IMR-90 (cell line): Measurements from ENCODE around the gene CCDC74B. TPM values are rescaled to one million over a fixed set of nuclear protein-coding genes. Genes with fewer than 3 reads are reported as not detected.
"Not testable (repeated sequence)": the region's sequence is repeated elsewhere in the genome, so short reads cannot be mapped to it uniquely, and the experiment has no call there.

Experiments used
- ATAC-seq: fragments of 200-7000 bp; cut with Tn5 transposase; 2 replicates; pipeline ENCODE4 v1.9.1; 2020; ENCODE audit warnings: low read depth, mild to moderate bottlenecking, moderate library complexity
- BruUV-seq: library from RNA; stranded (reverse); fragments of 400-500 nt; replicated peaks from 2 replicates; lab custom pipeline; 2021; lab: Mats Ljungman, UMichigan
- CTCF ChIA-PET: fragments of 300-600 bp; formaldehyde crosslinking; extraction: SDS; loops from one replicate; lab custom pipeline; 2021; ENCODE audit warnings: antibody characterized with exemption; lab: Yijun Ruan, JAX
- POLR2A ChIA-PET: fragments of 300-600 bp; sonication (Branson Sonifier 250); formaldehyde crosslinking; loops from one replicate; lab custom pipeline; 2022; ENCODE audit warnings: antibody characterized with exemption; ENCODE audit not compliant: unreplicated experiment; lab: Charles Lee
- DNase-seq: peaks from one replicate; pipeline ENCODE4 v3.0.0; 2013
- H2AFZ ChIP-seq: replicated peaks from 2 replicates; pipeline ENCODE3; 2013; ENCODE audit warnings: low read length, mild to moderate bottlenecking; ENCODE audit not compliant: poor library complexity
- H2AK5ac ChIP-seq: 2 replicates; pipeline ENCODE4 v1.6.1; 2013; ENCODE audit warnings: low read depth, low read length, inconsistent platforms
- H2AK9ac ChIP-seq: replicated peaks from 2 replicates; pipeline ENCODE3; 2013; ENCODE audit warnings: mild to moderate bottlenecking, low read depth, low read length, moderate library complexity; ENCODE audit not compliant: poor library complexity
- H2BK120ac ChIP-seq: 2 replicates; pipeline ENCODE4 v1.6.1; 2013; ENCODE audit warnings: low read depth, low read length, inconsistent platforms
- H2BK15ac ChIP-seq: 3 replicates; pipeline ENCODE4 v1.6.1; 2013; ENCODE audit warnings: low read depth, low read length, inconsistent platforms
- H2BK20ac ChIP-seq: 2 replicates; pipeline ENCODE4 v1.6.1; 2013; ENCODE audit warnings: low read depth, mild to moderate bottlenecking, inconsistent platforms, low read length, moderate library complexity
- H2BK5ac ChIP-seq: 2 replicates; pipeline ENCODE4 v1.6.1; 2013; ENCODE audit warnings: mild to moderate bottlenecking, low read depth, low read length, inconsistent platforms; ENCODE audit not compliant: poor library complexity, severe bottlenecking
- H3K14ac ChIP-seq: replicated peaks from 2 replicates; pipeline ENCODE4 v1.6.1; 2013; ENCODE audit warnings: low read depth, low read length, inconsistent platforms
- H3K18ac ChIP-seq: 2 replicates; pipeline ENCODE4 v1.6.1; 2013; ENCODE audit warnings: low read depth, low read length, control low read depth
- H3K23ac ChIP-seq: 2 replicates; pipeline ENCODE4 v1.6.1; 2013; ENCODE audit warnings: low read depth, low read length, inconsistent platforms
- H3K27ac ChIP-seq: 2 replicates; pipeline ENCODE4 v1.5.1; 2013; ENCODE audit warnings: mild to moderate bottlenecking, control low read depth, low read length; ENCODE audit not compliant: insufficient read depth
- H3K27me3 ChIP-seq: 2 replicates; pipeline ENCODE4 v1.6.1; 2013; ENCODE audit warnings: low read length; ENCODE audit not compliant: control insufficient read depth, insufficient read depth
- H3K36me3 ChIP-seq: 2 replicates; pipeline ENCODE4 v1.6.1; 2013; ENCODE audit warnings: low read length, mixed read lengths; ENCODE audit not compliant: control insufficient read depth, insufficient read depth
- H3K4ac ChIP-seq: 2 replicates; pipeline ENCODE4 v1.6.1; 2013; ENCODE audit warnings: low read depth, low read length, inconsistent platforms
- H3K4me1 ChIP-seq: 2 replicates; pipeline ENCODE4 v1.6.1; 2013; ENCODE audit warnings: low read length, mixed read lengths; ENCODE audit not compliant: control insufficient read depth, insufficient read depth
- H3K4me2 ChIP-seq: 2 replicates; pipeline ENCODE4 v1.6.1; 2013; ENCODE audit warnings: low read depth, mild to moderate bottlenecking, control low read depth, low read length, moderate library complexity
- H3K4me3 ChIP-seq: 2 replicates; pipeline ENCODE4 v1.5.1; 2013; ENCODE audit warnings: low read depth, mild to moderate bottlenecking, control low read depth, low read length, moderate library complexity; ENCODE audit not compliant: insufficient read depth
- H3K56ac ChIP-seq: 2 replicates; pipeline ENCODE4 v1.6.1; 2013; ENCODE audit warnings: low read length, inconsistent platforms; ENCODE audit not compliant: insufficient read depth; ENCODE audit errors: extremely low read depth
- H3K79me1 ChIP-seq, 2 experiments: 2 replicates each; pipeline ENCODE4 v1.6.1; 2013; ENCODE audit warnings: low read length in 2 of 2, inconsistent platforms in 1 of 2, low read depth in 1 of 2
- H3K9ac ChIP-seq: 2 replicates; pipeline ENCODE4 v1.6.1; 2013; ENCODE audit warnings: low read depth, low read length, control low read depth
- H3K9me1 ChIP-seq: 2 replicates; pipeline ENCODE4 v1.6.1; 2013; ENCODE audit warnings: low read length, inconsistent platforms; ENCODE audit not compliant: insufficient read depth
- H3K9me3 ChIP-seq: 2 replicates; pipeline ENCODE4 v1.6.1; 2013; ENCODE audit warnings: low read length; ENCODE audit not compliant: control insufficient read depth, insufficient read depth
- H4K20me1 ChIP-seq: 2 replicates; pipeline ENCODE4 v1.6.1; 2013; ENCODE audit warnings: low read length, inconsistent platforms; ENCODE audit not compliant: insufficient read depth
- H4K5ac ChIP-seq: 2 replicates; pipeline ENCODE4 v1.6.1; 2013; ENCODE audit warnings: mild to moderate bottlenecking, low read depth, low read length, control low read depth
- H4K8ac ChIP-seq, 2 experiments: 2 replicates each; pipeline ENCODE4 v1.6.1; 2013; ENCODE audit warnings: low read depth in 2 of 2, low read length in 2 of 2, control low read depth in 1 of 2, inconsistent platforms in 1 of 2
- H4K91ac ChIP-seq: 2 replicates; pipeline ENCODE4 v1.6.1; 2013; ENCODE audit warnings: low read depth, low read length, inconsistent platforms; ENCODE audit not compliant: insufficient read depth
- NFE2L2 ChIP-seq: fragments of 150-350 bp; IDR thresholded peaks from 2 replicates; pipeline ENCODE4 v1.6.1; 2016; ENCODE audit warnings: low read depth, mild to moderate bottlenecking, low read length
- WGBS, 2 experiments: methylation state at CpG; one replicate each; pipeline versions ENCODE4 v1.1.5 to v1.1.7; 2013; ENCODE audit warnings: missing lambda C conversion rate in 2 of 2; ENCODE audit not compliant: insufficient read length in 1 of 2; ENCODE audit errors: extremely low coverage in 2 of 2; 5-methylcytosine and 5-hydroxymethylcytosine counted together
- dilution Hi-C: fragments of 300-500 bp; cut with HindIII; formaldehyde crosslinking; loops from one replicate; pipeline ENCODE4 v1.14.3; 2018; ENCODE audit warnings: low sequenced_read_pairs; ENCODE audit not compliant: unreplicated experiment
- in situ Hi-C: fragments of 300-500 bp; cut with MboI; formaldehyde crosslinking; loops from 3 replicates; pipeline ENCODE4 v1.14.3; 2019; ENCODE audit warnings: low sequenced_read_pairs, inconsistent platforms, mixed read lengths
- intact Hi-C: fragments of 100-400 bp; cut with micrococcal nuclease; formaldehyde crosslinking; loops from 2 replicates; pipeline ENCODE4 v1.10.0; 2022
- polyA plus RNA-seq, 3 experiments: library from polyadenylated mRNA; depleted of rRNA; stranded (reverse); fragments of >200 nt; gene quantifications; 2 replicates each; pipeline ENCODE4 v1.2.3, GENCODE V29; 2012; ENCODE audit warnings: low replicate concordance in 1 of 3
- total RNA-seq: library from RNA; depleted of rRNA; stranded (reverse); fragments of >200 nt; gene quantifications from 2 replicates; pipeline ENCODE4 v1.2.3, GENCODE V29; 2012

Gene CCDC74B
- total and polyA plus RNA-seq, 2 of the 4 experiments (the other 2 are of a cell fraction), result 3.9 to 8.4 TPM

- no peak for TF ChIP-seq NFE2L2
These were observed 9.0 kb downstream of the CCDC74B start (continued) for GRCh38 chr2:130135692-130136541.

GRCh38 chr2:130129120-130129829 lies 15.6 kb downstream of the CCDC74B start, which contains the start of gene POTEF:
Gene POTEF, minus strand, starts transcription at chr2:130129222. Its CDS starts 8,707 bp downstream, at chr2:130120515.
- dilution Hi-C loops, H3K36me3 ChIP-seq, H3K14ac ChIP-seq, H4K8ac ChIP-seq, H3K9me3 ChIP-seq, H3K9me1 ChIP-seq, H3K18ac ChIP-seq, ATAC-seq, H2AK9ac ChIP-seq, H3K27me3 ChIP-seq, H3K4me3 ChIP-seq, H2BK15ac ChIP-seq, H3K4me2 ChIP-seq, H2BK20ac ChIP-seq, DNase-seq, H4K20me1 ChIP-seq, H2BK120ac ChIP-seq, in situ Hi-C loops, intact Hi-C loops, H3K4ac ChIP-seq, H2AFZ ChIP-seq, CTCF ChIA-PET, H3K4me1 ChIP-seq, H4K5ac ChIP-seq, H3K79me1 ChIP-seq, H2AK5ac ChIP-seq, H3K23ac ChIP-seq, BruUV-seq, H3K27ac ChIP-seq, POLR2A ChIA-PET, H4K91ac ChIP-seq, H3K56ac ChIP-seq, H2BK5ac ChIP-seq, H3K9ac ChIP-seq: not testable (repeated sequence)
- WGBS, 2 experiments, result 80% methylated on average over 2 of the region's 29 CpGs; no CpG with 5 or more reads in 1 of the 2 experiments

- H2AFZ ChIP-seq, H4K5ac ChIP-seq, H3K4me3 ChIP-seq, H3K9ac ChIP-seq, H2AK9ac ChIP-seq, H3K18ac ChIP-seq, CTCF ChIA-PET, H3K9me3 ChIP-seq, H4K91ac ChIP-seq, H2AK5ac ChIP-seq, dilution Hi-C loops, BruUV-seq, H2BK15ac ChIP-seq, H3K4me2 ChIP-seq, POLR2A ChIA-PET, DNase-seq, H3K14ac ChIP-seq, ATAC-seq, H4K20me1 ChIP-seq, H3K79me1 ChIP-seq, H3K23ac ChIP-seq, H3K9me1 ChIP-seq, H4K8ac ChIP-seq, H2BK20ac ChIP-seq, H2BK120ac ChIP-seq, H3K27ac ChIP-seq, intact Hi-C loops, in situ Hi-C loops, H3K56ac ChIP-seq, H3K4me1 ChIP-seq, H3K27me3 ChIP-seq, H2BK5ac ChIP-seq, H3K36me3 ChIP-seq, H3K4ac ChIP-seq: not testable (repeated sequence)
- WGBS, 2 experiments, result 100% methylated on average over 1 of the region's 14 CpGs; no CpG with 5 or more reads in 1 of the 2 experiments
These were observed 16.4 kb downstream of the CCDC74B start for GRCh38 chr2:130128464-130128863.
